Ishikawa (cell line): ENCODE results near the gene AP1S2.

Experiments used
- CEBPB ChIP-seq: IDR thresholded peaks from 2 replicates; pipeline ENCODE4 v1.6.1; 2012
- CREB1 ChIP-seq: IDR thresholded peaks from 2 replicates; pipeline ENCODE4 v1.6.1; 2012; ENCODE audit warnings: low read depth
- EGR1 ChIP-seq: IDR thresholded peaks from 2 replicates; pipeline ENCODE4 v1.6.1; 2012
- EP300 ChIP-seq: IDR thresholded peaks from 2 replicates; pipeline ENCODE4 v1.6.1; 2012; ENCODE audit warnings: borderline replicate concordance
- FOXM1 ChIP-seq: IDR thresholded peaks from 2 replicates; pipeline ENCODE4 v1.6.1; 2012; ENCODE audit warnings: low read depth, borderline replicate concordance
- NFIC ChIP-seq: IDR thresholded peaks from 2 replicates; pipeline ENCODE4 v1.6.1; 2012
- RAD21 ChIP-seq: IDR thresholded peaks from 2 replicates; pipeline ENCODE4 v1.6.1; 2012; ENCODE audit warnings: low read depth
- TAF1 ChIP-seq: IDR thresholded peaks from 2 replicates; pipeline ENCODE4 v1.6.1; 2012; ENCODE audit warnings: low read depth, mild to moderate bottlenecking
- TCF12 ChIP-seq: IDR thresholded peaks from 2 replicates; pipeline ENCODE4 v1.6.1; 2012; ENCODE audit warnings: low read depth
- TEAD4 ChIP-seq: IDR thresholded peaks from 2 replicates; pipeline ENCODE4 v1.6.1; 2012
- USF1 ChIP-seq: IDR thresholded peaks from 2 replicates; pipeline ENCODE4 v1.6.1; 2012
- YY1 ChIP-seq: IDR thresholded peaks from 2 replicates; pipeline ENCODE4 v1.6.1; 2012; ENCODE audit warnings: low read depth
- ZBTB7A ChIP-seq: IDR thresholded peaks from 2 replicates; pipeline ENCODE4 v1.6.1; 2012; ENCODE audit warnings: low read depth
- TF ChIP-seq, protein P1 (sequence below): IDR thresholded peaks from 2 replicates; pipeline ENCODE4 v1.6.1; 2012; ENCODE audit warnings: low read depth, mild to moderate bottlenecking
- TF ChIP-seq, protein P2 (sequence below): IDR thresholded peaks from 2 replicates; pipeline ENCODE4 v1.6.1; 2012

The AP1S2 gene

GRCh38 chrX:15869695-15870094 lies 15.1 kb upstream of the AP1S2 start:
- TF ChIP-seq CREB1 (no peak), FOXM1 (no peak), ZBTB7A (no peak), TCF12 (no peak), NFIC (no peak), RAD21 (no peak)

- no peak for TF ChIP-seq RAD21
- no peak for TF ChIP-seq EGR1
- no peak for TF ChIP-seq EP300
- TF ChIP-seq ZBTB7A = no peak
Measured at GRCh38 chrX:15866147-15866546, 11.5 kb upstream of the AP1S2 start.

DNA sequence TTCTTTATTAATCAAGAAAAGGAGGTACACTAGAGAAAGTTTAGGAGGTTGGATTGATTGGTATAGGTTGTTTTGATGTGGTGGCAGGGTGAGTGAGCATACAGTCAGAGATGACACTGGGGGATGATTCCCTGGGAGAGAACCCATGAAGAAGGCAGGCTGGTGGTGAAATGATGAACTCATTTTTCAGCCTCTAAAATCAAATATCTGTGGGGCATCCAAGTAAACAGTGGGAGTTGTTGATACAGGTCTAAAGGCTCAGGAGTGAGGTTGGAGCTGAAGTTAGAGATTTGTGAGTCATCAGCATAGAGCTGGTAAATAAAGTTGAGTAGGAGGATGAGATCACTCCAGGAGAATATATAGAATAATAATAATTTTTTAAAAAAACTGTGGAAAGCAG lies 10.0 kb upstream of the AP1S2 start:
- TF ChIP-seq RAD21 (no peak), ZBTB7A (no peak), NFIC (no peak), EGR1 (no peak), TCF12 (no peak), EP300 (no peak), TAF1 (no peak)

GRCh38 chrX:15864023-15864422 lies 9.4 kb upstream of the AP1S2 start:
- TF ChIP-seq, protein P1, sequence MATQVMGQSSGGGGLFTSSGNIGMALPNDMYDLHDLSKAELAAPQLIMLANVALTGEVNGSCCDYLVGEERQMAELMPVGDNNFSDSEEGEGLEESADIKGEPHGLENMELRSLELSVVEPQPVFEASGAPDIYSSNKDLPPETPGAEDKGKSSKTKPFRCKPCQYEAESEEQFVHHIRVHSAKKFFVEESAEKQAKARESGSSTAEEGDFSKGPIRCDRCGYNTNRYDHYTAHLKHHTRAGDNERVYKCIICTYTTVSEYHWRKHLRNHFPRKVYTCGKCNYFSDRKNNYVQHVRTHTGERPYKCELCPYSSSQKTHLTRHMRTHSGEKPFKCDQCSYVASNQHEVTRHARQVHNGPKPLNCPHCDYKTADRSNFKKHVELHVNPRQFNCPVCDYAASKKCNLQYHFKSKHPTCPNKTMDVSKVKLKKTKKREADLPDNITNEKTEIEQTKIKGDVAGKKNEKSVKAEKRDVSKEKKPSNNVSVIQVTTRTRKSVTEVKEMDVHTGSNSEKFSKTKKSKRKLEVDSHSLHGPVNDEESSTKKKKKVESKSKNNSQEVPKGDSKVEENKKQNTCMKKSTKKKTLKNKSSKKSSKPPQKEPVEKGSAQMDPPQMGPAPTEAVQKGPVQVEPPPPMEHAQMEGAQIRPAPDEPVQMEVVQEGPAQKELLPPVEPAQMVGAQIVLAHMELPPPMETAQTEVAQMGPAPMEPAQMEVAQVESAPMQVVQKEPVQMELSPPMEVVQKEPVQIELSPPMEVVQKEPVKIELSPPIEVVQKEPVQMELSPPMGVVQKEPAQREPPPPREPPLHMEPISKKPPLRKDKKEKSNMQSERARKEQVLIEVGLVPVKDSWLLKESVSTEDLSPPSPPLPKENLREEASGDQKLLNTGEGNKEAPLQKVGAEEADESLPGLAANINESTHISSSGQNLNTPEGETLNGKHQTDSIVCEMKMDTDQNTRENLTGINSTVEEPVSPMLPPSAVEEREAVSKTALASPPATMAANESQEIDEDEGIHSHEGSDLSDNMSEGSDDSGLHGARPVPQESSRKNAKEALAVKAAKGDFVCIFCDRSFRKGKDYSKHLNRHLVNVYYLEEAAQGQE = no peak
- no peak for TF ChIP-seq TCF12
- TF ChIP-seq YY1 = no peak
- no peak for TF ChIP-seq FOXM1
- no peak for TF ChIP-seq CEBPB
- no peak for TF ChIP-seq TEAD4
- TF ChIP-seq USF1 = no peak
- TF ChIP-seq, protein P2, sequence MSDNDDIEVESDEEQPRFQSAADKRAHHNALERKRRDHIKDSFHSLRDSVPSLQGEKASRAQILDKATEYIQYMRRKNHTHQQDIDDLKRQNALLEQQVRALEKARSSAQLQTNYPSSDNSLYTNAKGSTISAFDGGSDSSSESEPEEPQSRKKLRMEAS = no peak
- no peak for TF ChIP-seq NFIC
- no peak for TF ChIP-seq RAD21
- TF ChIP-seq CREB1 = no peak
- no peak for TF ChIP-seq EP300
- no peak for TF ChIP-seq EGR1
- TF ChIP-seq TAF1 = no peak
- TF ChIP-seq ZBTB7A = no peak

GRCh38 chrX:15860921-15861320 lies 6.3 kb upstream of the AP1S2 start:
- TF ChIP-seq FOXM1 (no peak), YY1 (no peak), TEAD4 (no peak), EGR1 (no peak), TAF1 (no peak), CEBPB (no peak), RAD21 (no peak), CREB1 (no peak), USF1 (no peak)
- TF ChIP-seq, protein P2 = no peak

DNA sequence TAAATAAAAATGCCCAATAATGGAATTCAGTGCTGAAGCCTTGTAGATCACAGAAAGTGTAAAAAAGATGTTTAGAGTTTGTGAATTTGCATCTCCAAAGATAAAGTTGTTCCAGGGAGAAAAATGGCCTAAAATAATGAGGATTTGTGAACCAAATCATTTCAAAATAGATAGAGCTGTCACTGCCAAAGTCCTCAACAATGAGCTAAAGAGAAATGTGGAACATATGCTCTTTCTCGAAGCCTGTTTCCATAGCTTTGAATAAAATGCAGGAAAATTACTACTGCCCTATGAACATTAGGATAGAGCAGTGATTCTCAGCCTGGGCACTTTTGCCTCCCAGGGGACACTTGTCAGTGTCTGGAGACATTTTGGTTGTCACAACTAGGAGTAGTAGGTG lies 3.4 kb upstream of the AP1S2 start:
- TF ChIP-seq TEAD4 (no peak), FOXM1 (no peak), ZBTB7A (no peak), RAD21 (no peak), YY1 (no peak), NFIC (no peak)

DNA sequence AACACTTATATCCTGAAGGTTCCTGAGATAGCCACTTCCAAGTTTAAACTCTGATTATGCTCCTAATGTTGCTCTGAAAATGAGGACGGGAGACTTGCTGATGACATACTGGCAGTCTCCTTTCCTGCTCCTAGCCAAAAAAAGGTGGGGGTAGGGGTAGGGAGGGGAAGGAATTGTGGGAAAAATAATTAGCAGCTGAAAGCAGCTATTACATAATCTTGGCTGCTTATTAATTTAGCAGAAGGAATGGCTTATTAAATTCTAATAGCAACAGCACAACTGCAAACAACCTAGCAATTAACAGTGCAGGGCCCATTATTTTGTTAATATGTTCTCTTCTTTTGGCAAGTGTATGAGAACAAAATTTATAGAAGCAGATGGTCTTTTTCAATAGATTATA lies 2.0 kb upstream of the AP1S2 start:
- TF ChIP-seq NFIC (no peak), EGR1 (no peak), EP300 (no peak), ZBTB7A (no peak), YY1 (no peak), CREB1 (no peak), TCF12 (no peak)
- TF ChIP-seq, protein P2 = no peak

GRCh38 chrX:15856222-15856587 lies 1.6 kb upstream of the AP1S2 start:
- TF ChIP-seq FOXM1 (no peak), USF1 (no peak), TAF1 (no peak), CREB1 (no peak), ZBTB7A (no peak), TCF12 (no peak), EP300 (no peak), EGR1 (no peak), NFIC (no peak), YY1 (no peak), TEAD4 (no peak)
- TF ChIP-seq, protein P1 = no peak
- TF ChIP-seq, protein P2 = no peak
